GM19468 (cell line): Measurements from ENCODE around the gene HOXB3.

ENCODE experiments used
- ATAC-seq: cut with Tn5 transposase; IDR thresholded peaks from one replicate; pipeline ENCODE4 v1.9.1; 2021; ENCODE audit warnings: mild to moderate bottlenecking, moderate library complexity, moderate number of reproducible peaks; ENCODE audit not compliant: unreplicated experiment; ENCODE audit errors: extremely low read depth

Gene HOXB3

GRCh38 chr17:48561884-48562810 lies 27.9 kb downstream of the HOXB3 start:
- no peak for ATAC-seq

DNA sequence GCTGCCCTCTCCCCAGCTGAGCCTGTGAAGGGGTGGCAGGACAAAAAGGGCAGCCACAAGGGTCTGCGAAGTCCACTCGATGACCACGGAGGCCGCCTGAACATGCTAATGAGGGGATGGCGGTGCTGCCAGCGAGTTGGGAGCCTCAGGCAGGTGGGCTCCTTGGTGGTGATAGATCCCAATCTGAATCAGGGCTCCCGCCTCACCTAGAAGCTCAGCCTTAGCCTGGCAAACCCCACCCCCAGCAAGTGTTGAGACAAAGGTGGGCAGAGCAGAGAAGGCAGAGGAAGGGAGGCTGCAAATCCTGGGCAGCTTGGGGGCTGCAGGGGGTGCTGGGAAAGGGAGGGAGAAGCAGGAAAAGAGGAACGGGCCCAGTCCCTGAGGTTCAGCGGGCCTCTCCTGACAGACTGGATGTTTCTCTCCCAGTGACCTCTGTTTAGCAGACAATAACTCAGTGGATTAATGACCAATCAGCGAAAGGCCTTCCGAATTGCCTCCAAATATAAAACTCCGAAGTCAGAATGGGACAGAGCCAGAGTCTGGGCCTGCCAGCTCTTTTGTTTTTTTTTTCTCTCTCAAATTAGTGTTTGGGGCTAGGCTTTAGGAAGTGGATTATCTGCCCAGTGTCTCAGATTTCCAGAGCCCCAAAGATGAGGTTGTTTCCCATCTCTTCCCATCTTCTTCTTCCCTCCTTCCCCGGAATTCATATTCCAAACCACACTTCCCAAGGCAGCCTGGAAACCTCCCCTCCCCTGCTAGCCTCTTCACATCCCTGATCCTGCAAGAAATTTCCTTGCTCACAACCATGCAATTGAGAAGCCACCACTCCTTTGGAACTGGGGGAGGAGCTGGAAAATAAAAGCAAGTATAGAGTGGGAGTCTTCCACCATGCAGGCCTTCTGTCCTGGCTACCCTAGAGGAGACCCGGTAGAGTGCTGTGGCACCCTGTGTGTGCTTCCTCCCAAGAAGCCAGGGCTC lies 29.9 kb downstream of the HOXB3 start:
- no peak for ATAC-seq

DNA sequence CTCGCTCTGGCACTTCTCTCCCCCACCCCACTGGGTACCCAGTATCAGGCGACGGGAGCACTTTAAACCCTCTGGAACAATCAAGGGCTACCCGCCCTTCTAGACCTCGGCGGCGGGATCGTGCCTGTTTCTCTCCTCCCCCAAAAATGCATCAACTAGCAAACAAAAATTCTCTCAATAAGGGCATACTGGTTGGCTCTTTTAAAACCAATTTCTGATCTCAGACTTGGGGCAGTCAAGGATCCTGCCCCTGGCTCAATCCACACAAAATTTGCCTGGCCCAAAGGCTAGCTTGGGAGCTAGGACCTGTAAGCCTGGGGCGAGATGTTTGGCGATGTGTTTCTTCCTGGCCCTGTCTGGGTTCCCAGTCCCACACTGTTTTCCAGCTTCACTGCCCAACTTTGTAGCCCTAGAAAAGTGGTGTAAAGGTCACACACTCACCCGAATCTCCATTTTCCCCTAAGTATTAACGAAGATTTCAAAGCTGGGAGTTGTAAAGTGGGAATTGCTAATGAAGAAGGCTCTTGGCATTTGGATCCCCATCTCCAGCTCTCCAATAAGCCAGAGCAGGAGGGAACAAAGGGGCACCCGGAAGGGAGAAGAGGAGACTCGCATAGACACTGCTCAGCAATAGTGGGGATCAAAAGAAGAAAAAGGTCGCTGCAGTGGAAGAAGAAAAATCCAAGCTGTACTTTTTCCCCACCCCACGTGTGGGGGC lies 30.8 kb downstream of the HOXB3 start:
- no peak for ATAC-seq

GRCh38 chr17:48558831-48559121 lies 31.3 kb downstream of the HOXB3 start:
- ATAC-seq = no peak

GRCh38 chr17:48558057-48558830 lies 31.8 kb downstream of the HOXB3 start:
- ATAC-seq = no peak

DNA sequence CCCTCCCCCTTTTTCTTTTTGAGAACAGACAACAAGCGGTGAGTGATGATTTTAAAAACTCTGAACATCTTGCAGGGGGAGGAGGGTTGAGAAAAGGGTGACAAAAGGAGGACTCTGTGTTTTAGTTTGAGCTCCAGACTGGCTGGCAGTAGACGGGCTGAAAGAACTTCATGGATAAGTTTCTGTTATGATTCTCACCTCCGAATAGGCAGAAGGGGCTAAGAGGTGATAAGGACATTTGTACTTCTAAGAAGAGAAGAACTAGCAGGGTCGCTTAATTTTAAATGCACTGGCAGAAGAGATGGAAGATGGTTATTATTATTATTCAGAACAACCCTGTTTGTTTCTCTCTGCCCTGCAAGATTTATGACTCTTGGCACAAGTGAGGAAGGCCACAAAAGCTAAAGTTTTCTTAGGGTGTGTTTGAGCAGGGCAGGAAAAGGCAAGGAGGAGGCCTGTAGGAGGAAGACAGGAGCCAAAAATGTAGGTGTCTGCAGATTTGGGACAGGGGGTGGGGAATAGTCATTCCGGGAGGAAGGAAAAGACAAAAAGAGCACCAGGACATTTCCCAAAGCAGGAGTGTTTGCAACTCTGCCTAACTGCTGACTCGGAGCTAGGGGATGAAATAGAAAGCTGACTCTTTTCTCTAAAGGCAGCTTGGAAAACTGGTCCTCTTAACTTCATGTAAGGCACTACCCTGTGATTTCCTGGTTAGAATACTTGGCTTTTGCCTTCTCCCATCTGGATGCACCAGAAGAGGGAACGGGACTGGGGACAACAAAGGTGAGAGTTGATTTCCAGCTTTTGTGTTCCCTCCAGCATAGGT lies 33.3 kb downstream of the HOXB3 start:
- ATAC-seq = no peak

DNA sequence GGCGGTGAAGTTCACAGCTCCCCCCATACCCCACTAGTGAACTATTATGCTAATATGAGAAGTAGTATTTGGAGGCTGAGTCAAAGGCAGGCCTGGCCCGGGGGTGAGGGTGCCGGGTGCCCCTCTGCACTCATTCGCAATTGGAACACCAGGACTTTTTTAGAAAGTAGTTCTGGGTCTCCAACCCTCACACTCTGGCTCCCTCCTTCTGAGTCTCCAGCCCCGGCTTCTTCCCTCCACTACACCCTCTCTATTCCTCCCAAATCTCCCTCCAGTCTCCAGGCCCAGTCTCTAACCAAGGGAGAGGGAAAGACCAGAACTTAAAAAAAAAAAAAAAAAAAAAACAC lies 33.8 kb downstream of the HOXB3 start:
- no peak for ATAC-seq

- ATAC-seq = no peak
Observed at GRCh38 chr17:48555258-48556228, 34.5 kb downstream of the HOXB3 start.

- ATAC-seq = no peak
Observed at GRCh38 chr17:48554412-48555257, 35.4 kb downstream of the HOXB3 start.

GRCh38 chr17:48553826-48554225 lies 36.2 kb downstream of the HOXB3 start:
- no peak for ATAC-seq

DNA sequence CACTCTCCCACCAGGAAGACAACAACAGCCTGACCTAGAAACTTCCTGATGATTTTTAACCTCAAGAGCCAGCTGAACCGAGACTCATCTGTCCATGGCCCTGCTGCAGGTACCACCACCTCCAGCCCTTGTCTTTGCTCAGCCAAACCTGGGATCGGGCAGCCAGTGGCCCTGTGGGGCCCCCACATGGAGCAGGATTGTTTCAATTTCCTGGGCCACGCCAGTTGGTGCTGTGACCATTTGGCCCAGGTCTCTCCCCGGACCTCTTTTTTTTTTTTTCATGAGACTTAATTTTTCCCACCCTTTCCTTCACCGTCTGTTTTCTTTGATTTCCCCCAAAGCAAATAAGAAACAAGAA lies 36.9 kb downstream of the HOXB3 start:
- ATAC-seq = no peak

- ATAC-seq = no peak
Observed at GRCh38 chr17:48552466-48553189, 37.4 kb downstream of the HOXB3 start.

DNA sequence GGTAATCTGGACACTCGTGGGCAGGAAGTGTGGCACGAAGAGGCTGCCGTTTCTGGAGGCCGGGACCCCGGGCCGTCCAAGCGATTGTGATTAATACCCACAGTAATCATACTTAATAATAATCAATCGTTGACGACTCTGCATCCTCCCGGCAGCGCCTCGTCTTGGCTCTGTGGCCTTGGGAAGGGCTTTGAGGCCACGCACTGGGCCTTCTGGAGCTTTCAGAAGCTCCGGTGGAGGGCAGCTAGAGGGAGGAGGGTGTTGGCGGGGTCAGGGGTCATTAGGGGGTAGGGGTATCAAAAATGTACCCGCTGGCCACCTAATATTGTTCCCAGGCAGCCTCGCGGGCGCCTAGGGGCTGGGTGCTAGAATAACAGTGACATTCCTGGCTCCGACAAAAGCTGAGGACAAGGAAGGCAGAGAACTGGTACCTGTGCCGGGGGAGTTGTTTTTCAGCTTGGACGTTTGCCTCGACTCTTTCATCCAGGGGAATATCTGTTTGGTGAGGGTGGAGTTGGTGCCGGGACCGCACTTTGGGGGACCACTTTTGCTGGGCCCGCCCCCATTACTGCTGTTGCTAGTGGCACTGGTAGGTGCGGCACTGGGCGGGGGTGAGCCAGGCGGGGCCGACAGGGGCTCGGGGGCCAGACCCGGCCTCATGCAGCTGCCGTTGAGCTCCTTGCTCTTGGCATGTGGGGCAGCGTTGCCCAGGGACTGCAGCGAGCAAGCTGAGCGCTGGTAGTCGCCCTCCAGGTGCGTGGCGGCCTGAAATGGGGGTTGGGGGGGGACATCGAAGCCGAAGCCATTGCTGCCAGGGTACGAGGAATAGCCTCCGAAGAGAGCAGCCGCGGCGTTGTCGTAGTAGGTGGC lies 38.2 kb downstream of the HOXB3 start:
- ATAC-seq = no peak

DNA sequence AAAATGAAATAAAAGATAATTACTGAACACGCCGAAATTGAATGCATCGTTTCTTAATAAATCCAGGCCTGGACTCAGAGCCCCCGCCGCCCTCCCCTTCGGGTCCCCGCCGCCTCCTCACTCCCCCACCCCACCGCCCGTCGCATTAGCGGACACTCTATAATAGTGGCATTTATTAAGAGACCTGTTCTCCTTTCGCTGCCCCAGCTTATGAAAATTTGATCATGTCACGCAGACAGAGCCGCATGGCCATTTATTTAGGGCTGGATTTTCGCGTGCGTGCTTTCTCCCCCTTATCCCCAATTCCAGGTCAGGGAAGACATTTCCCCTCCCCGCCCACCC lies 38.9 kb downstream of the HOXB3 start:
- no peak for ATAC-seq

GRCh38 chr17:48550502-48551213 lies 39.4 kb downstream of the HOXB3 start:
- ATAC-seq = no peak
